DMS53 (cell line): ENCODE results near the gene MED20.

Experiments
- DNase-seq: peaks from one replicate; lab custom pipeline; 2025; lab: John Stamatoyannopoulos, UW

MED20 gene

GRCh38 chr6:41914343-41914742, 6.6 kb downstream of the MED20 start:
- no peak for DNase-seq

GRCh38 chr6:41909727-41910126, 11.2 kb downstream of the MED20 start:
- DNase-seq: no peak

GRCh38 chr6:41901882-41902519, 18.9 kb downstream of the MED20 start:
- DNase-seq: peak; percentile 29

- no peak for DNase-seq
These were observed 20.1 kb downstream of the MED20 start for GRCh38 chr6:41900861-41901260.

- peak; percentile 35 for DNase-seq
These were observed 24.7 kb downstream of the MED20 start for GRCh38 chr6:41896281-41896680.

GRCh38 chr6:41895300-41896233, 25.4 kb downstream of the MED20 start, which contains the start of gene USP49:
TSS of gene USP49 (minus strand) at chr6:41895375. CDS start at chr6:41806983, 88,392 bp downstream.
- DNase-seq: peak; percentile 91

GRCh38 chr6:41894366-41895299, 26.3 kb downstream of the MED20 start:
- no peak for DNase-seq

GRCh38 chr6:41892921-41893564, 27.9 kb downstream of the MED20 start:
- no peak for DNase-seq

GRCh38 chr6:41887331-41887751, 33.6 kb downstream of the MED20 start:
- no peak for DNase-seq

- DNase-seq: no peak
These were observed 35.0 kb downstream of the MED20 start for GRCh38 chr6:41885930-41886329.

- DNase-seq: no peak
These were observed 36.0 kb downstream of the MED20 start for GRCh38 chr6:41884957-41885356.

- DNase-seq: no peak
These were observed 39.4 kb downstream of the MED20 start for GRCh38 chr6:41881506-41881905.

- no peak for DNase-seq
These were observed 42.0 kb downstream of the MED20 start for GRCh38 chr6:41878961-41879405.

GRCh38 chr6:41878246-41878645, 42.7 kb downstream of the MED20 start:
- no peak for DNase-seq

- no peak for DNase-seq
These were observed 43.8 kb downstream of the MED20 start for GRCh38 chr6:41877051-41877680.

GRCh38 chr6:41874741-41875140, 46.2 kb downstream of the MED20 start:
- no peak for DNase-seq

- DNase-seq: no peak
These were observed 48.8 kb downstream of the MED20 start for GRCh38 chr6:41872147-41872546.

GRCh38 chr6:41871691-41872090, 49.2 kb downstream of the MED20 start:
- DNase-seq: no peak

GRCh38 chr6:41859356-41859755, 61.6 kb downstream of the MED20 start:
- no peak for DNase-seq

- no peak for DNase-seq
These were observed 62.2 kb downstream of the MED20 start for GRCh38 chr6:41858703-41859102.
